Parathyroid adenoma (tissue), 2 donors: ENCODE results near the gene EML3.

Experiments used
- H2AFZ ChIP-seq: fragments of 300-600 bp; sonication (generic); one replicate; pipeline ENCODE4 v1.7.0; 2017; ENCODE audit warnings: antibody characterized with exemption, mild to moderate bottlenecking
- H3K27ac ChIP-seq: fragments of 300-600 bp; sonication (generic); one replicate; pipeline ENCODE4 v1.7.0; 2017
- H3K27me3 ChIP-seq: fragments of 300-600 bp; sonication (generic); one replicate; pipeline ENCODE4 v1.7.0; 2017; ENCODE audit warnings: low read length; ENCODE audit not compliant: control insufficient read depth, insufficient read depth
- H3K36me3 ChIP-seq: fragments of 300-600 bp; sonication (generic); one replicate; pipeline ENCODE4 v1.7.0; 2017; ENCODE audit warnings: low read length; ENCODE audit not compliant: control insufficient read depth, insufficient read depth
- H3K4me1 ChIP-seq: fragments of 300-600 bp; sonication (generic); one replicate; pipeline ENCODE4 v1.7.0; 2017; ENCODE audit warnings: control low read depth
- H3K4me2 ChIP-seq: fragments of 300-600 bp; sonication (generic); one replicate; pipeline ENCODE4 v1.7.0; 2017; ENCODE audit warnings: low read length
- H3K4me3 ChIP-seq: fragments of 300-600 bp; sonication (generic); one replicate; pipeline ENCODE4 v1.7.0; 2017; ENCODE audit warnings: low read depth, low read length
- H3K79me2 ChIP-seq: fragments of 300-600 bp; sonication (generic); one replicate; pipeline ENCODE4 v1.7.0; 2017; ENCODE audit warnings: control low read depth
- H3K9ac ChIP-seq: fragments of 300-600 bp; sonication (generic); one replicate; pipeline ENCODE4 v1.7.0; 2017; ENCODE audit warnings: mild to moderate bottlenecking
- H3K9me3 ChIP-seq: fragments of 300-600 bp; sonication (generic); one replicate; pipeline ENCODE4 v1.7.0; 2017; ENCODE audit warnings: low read length; ENCODE audit not compliant: control insufficient read depth
- TF ChIP-seq, protein P1 (sequence below): fragments of 300-600 bp; sonication (generic); IDR thresholded peaks from one replicate; pipeline ENCODE4 v1.7.0; 2017; ENCODE audit warnings: antibody characterized with exemption, mild to moderate bottlenecking
- donor health status: primary hyperparathyroidism.

EML3 gene

GRCh38 chr11:62593434-62594044 lies 19.0 kb downstream of the EML3 start:
- no peaks in the 10 kb centered on the region for H3K27me3 ChIP-seq
- no peak overlapping the region for H3K9ac ChIP-seq
- TF ChIP-seq, protein P1, sequence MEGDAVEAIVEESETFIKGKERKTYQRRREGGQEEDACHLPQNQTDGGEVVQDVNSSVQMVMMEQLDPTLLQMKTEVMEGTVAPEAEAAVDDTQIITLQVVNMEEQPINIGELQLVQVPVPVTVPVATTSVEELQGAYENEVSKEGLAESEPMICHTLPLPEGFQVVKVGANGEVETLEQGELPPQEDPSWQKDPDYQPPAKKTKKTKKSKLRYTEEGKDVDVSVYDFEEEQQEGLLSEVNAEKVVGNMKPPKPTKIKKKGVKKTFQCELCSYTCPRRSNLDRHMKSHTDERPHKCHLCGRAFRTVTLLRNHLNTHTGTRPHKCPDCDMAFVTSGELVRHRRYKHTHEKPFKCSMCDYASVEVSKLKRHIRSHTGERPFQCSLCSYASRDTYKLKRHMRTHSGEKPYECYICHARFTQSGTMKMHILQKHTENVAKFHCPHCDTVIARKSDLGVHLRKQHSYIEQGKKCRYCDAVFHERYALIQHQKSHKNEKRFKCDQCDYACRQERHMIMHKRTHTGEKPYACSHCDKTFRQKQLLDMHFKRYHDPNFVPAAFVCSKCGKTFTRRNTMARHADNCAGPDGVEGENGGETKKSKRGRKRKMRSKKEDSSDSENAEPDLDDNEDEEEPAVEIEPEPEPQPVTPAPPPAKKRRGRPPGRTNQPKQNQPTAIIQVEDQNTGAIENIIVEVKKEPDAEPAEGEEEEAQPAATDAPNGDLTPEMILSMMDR = peak; percentile 42
- H3K4me3 ChIP-seq = no peak overlapping the region
- no peak overlapping the region for H2AFZ ChIP-seq
- H3K4me2 ChIP-seq = no peak overlapping the region
- H3K4me1 ChIP-seq = peaks cover 8% of the 10 kb centered on the region
- H3K9me3 ChIP-seq = no peaks in the 10 kb centered on the region
- no peaks in the 10 kb centered on the region for H3K79me2 ChIP-seq
- no peak overlapping the region for H3K27ac ChIP-seq
- no peaks in the 10 kb centered on the region for H3K36me3 ChIP-seq

GRCh38 chr11:62592989-62593421 lies 19.6 kb downstream of the EML3 start:
- H2AFZ ChIP-seq = no peak overlapping the region
- no peak overlapping the region for H3K4me2 ChIP-seq
- no peak overlapping the region for H3K27ac ChIP-seq
- no peaks in the 10 kb centered on the region for H3K36me3 ChIP-seq
- H3K27me3 ChIP-seq = no peaks in the 10 kb centered on the region
- peaks cover 8% of the 10 kb centered on the region for H3K4me1 ChIP-seq
- H3K4me3 ChIP-seq = no peak overlapping the region
- H3K79me2 ChIP-seq = no peaks in the 10 kb centered on the region
- H3K9me3 ChIP-seq = no peaks in the 10 kb centered on the region
- H3K9ac ChIP-seq = no peak overlapping the region
- TF ChIP-seq, protein P1 = no peak

GRCh38 chr11:62592146-62592815 lies 20.3 kb downstream of the EML3 start:
- Histone ChIP-seq H3K79me2 (no peaks in the 10 kb centered on the region), H2AFZ (peak overlapping the region; percentile 92), H3K36me3 (no peaks in the 10 kb centered on the region), H3K4me1 (peaks cover 8% of the 10 kb centered on the region), H3K9ac (no peak overlapping the region), H3K4me2 (peak overlapping the region; percentile 87), H3K4me3 (peak overlapping the region; percentile 63), H3K9me3 (no peaks in the 10 kb centered on the region), H3K27ac (peak overlapping the region; percentile 94), H3K27me3 (no peaks in the 10 kb centered on the region)
- TF ChIP-seq, protein P1 = no peak

- Histone ChIP-seq H3K27me3 (no peaks in the 10 kb centered on the region), H3K36me3 (no peaks in the 10 kb centered on the region), H3K9ac (peak within 1 kb of the TSS; percentile 67), H3K27ac (peak within 1 kb of the TSS; percentile 94), H3K4me3 (peak within 1 kb of the TSS; percentile 89), H3K4me2 (peak within 1 kb of the TSS; percentile 87), H2AFZ (peak within 1 kb of the TSS; percentile 92), H3K79me2 (no peaks in the 10 kb centered on the region), H3K4me1 (peaks cover 8% of the 10 kb centered on the region), H3K9me3 (no peaks in the 10 kb centered on the region)
- TF ChIP-seq, protein P1 = no peak
Observed at GRCh38 chr11:62591448-62592145, 21.0 kb downstream of the EML3 start, which contains the start of gene TUT1. Gene TUT1, minus strand, starts transcription at chr11:62591523. Its CDS starts 38 bp downstream, at chr11:62591485.
